ENCODE measurements around the gene GAGE10.
"Not testable (repeated sequence)": the region's sequence is repeated elsewhere in the genome, so short reads cannot be mapped to it uniquely, and the experiment has no call there.

GRCh38 chrX:49341449-49341848 lies 38.0 kb downstream of the GAGE10 start:
- not testable (repeated sequence) for TF ChIP-seq POLR2A, CTCF, EP300 (IDR thresholded peaks at IDR 0.05)
